HepG2 (cell line): ENCODE data around the gene TRIM43. TPM values are rescaled to one million over a fixed set of nuclear protein-coding genes. Genes with fewer than 3 reads are reported as not detected.

Experiments
- ATAC-seq: fragments of 200-7000 bp; cut with Tn5 transposase; 3 replicates; pipeline ENCODE4 v1.9.1; 2020; ENCODE audit warnings: mild to moderate bottlenecking, moderate library complexity
- BruUV-seq: library from RNA; stranded (reverse); fragments of 400-500 nt; replicated peaks from 2 replicates; lab custom pipeline; 2021; lab: Mats Ljungman, UMichigan
- CTCF ChIA-PET: fragments of 300-600 bp; formaldehyde crosslinking; extraction: SDS; loops from one replicate; lab custom pipeline; 2021; ENCODE audit warnings: low total read pairs, inconsistent platforms, low intra/inter-chr PET ratio; lab: Yijun Ruan, JAX
- POLR2A ChIA-PET: fragments of 350-600 bp; sonication (Branson Sonifier 250); formaldehyde crosslinking; loops from one replicate; lab custom pipeline; 2020; ENCODE audit warnings: antibody characterized with exemption, inconsistent platforms; lab: Yijun Ruan, JAX
- DNase-seq: peaks from one replicate; pipeline ENCODE4 v3.0.0-alpha.2; 2015; ENCODE audit warnings: low spot score
- FAIRE-seq: peaks from 3 replicates; lab custom pipeline; 2011; peaks lifted over from hg19 to GRCh38; lab: Jason Lieb, UNC
- H2AFZ ChIP-seq: one replicate; pipeline ENCODE4 v1.6.1; 2011; ENCODE audit warnings: low read length, inconsistent platforms
- H3K27ac ChIP-seq: fragments of 300-600 bp; 3 replicates; pipeline ENCODE4 v1.8.0; 2011; ENCODE audit warnings: mixed run types, mild to moderate bottlenecking, mixed read lengths, low read length, inconsistent platforms; ENCODE audit not compliant: insufficient read depth; ENCODE audit errors: extremely low read length
- H3K27me3 ChIP-seq, 2 experiments: fragments of 200-600 bp in 1 of 2; 2 replicates in 1 of 2; 3 replicates in 1 of 2; pipeline versions ENCODE4 v1.6.0 to v1.8.0; 2011; ENCODE audit warnings: low read length in 2 of 2, mild to moderate bottlenecking in 2 of 2, moderate library complexity in 2 of 2, inconsistent platforms in 1 of 2; ENCODE audit not compliant: insufficient read depth in 2 of 2, control insufficient read depth in 1 of 2
- H3K36me3 ChIP-seq, 2 experiments: fragments of 200-600 bp in 1 of 2; replicated peaks in 1 of 2; 2 replicates in 1 of 2; 3 replicates in 1 of 2; pipeline versions ENCODE4 v1.5.1 to v1.8.0; 2011; ENCODE audit warnings: low read length in 2 of 2, inconsistent platforms in 1 of 2; ENCODE audit not compliant: insufficient read depth in 2 of 2, control insufficient read depth in 1 of 2
- H3K4me1 ChIP-seq: 2 replicates; pipeline ENCODE4 v1.5.1; 2012; ENCODE audit warnings: low read length, inconsistent platforms; ENCODE audit not compliant: insufficient read depth
- H3K4me2 ChIP-seq: 2 replicates; pipeline ENCODE4 v1.6.0; 2011; ENCODE audit warnings: low read depth, low read length, inconsistent platforms
- H3K4me3 ChIP-seq, 3 experiments: fragments of 200-600 bp in 1 of 3; sonication (generic), shearing (Covaris generic) in 1 of 3; replicated peaks in 1 of 3; 2 replicates each; pipeline ENCODE4 v1.5.1; 2011 to 2016; ENCODE audit warnings: low read length in 3 of 3, inconsistent platforms in 2 of 3, low read depth in 2 of 3, mild to moderate bottlenecking in 2 of 3, control low read depth in 1 of 3, mixed read lengths in 1 of 3; ENCODE audit not compliant: insufficient read depth in 1 of 3
- H3K79me2 ChIP-seq: one replicate; pipeline ENCODE4 v1.6.1; 2011; ENCODE audit warnings: low read length, inconsistent platforms; ENCODE audit not compliant: insufficient read depth
- H3K9ac ChIP-seq: 2 replicates; pipeline ENCODE4 v1.6.0; 2011; ENCODE audit warnings: mild to moderate bottlenecking, low read depth, low read length, inconsistent platforms; ENCODE audit not compliant: insufficient read depth
- H3K9me3 ChIP-seq: 2 replicates; pipeline ENCODE4 v1.5.1; 2012; ENCODE audit warnings: mild to moderate bottlenecking, low read length
- H4K20me1 ChIP-seq: 2 replicates; pipeline ENCODE4 v1.6.0; 2011; ENCODE audit warnings: inconsistent platforms, mild to moderate bottlenecking, low read length, moderate library complexity; ENCODE audit not compliant: insufficient read depth
- DZIP1 ChIP-seq: sonication (generic); formaldehyde crosslinking; IDR thresholded peaks from 2 replicates; pipeline ENCODE4 v1.5.0; 2020; ENCODE audit warnings: mild to moderate bottlenecking, missing genetic modification reagents
- MATR3 ChIP-seq: sonication (generic); formaldehyde crosslinking; IDR thresholded peaks from 2 replicates; pipeline ENCODE4 v1.4.0; 2020; ENCODE audit warnings: missing genetic modification reagents
- MIER2 ChIP-seq: IDR thresholded peaks from 2 replicates; pipeline ENCODE4 v1.6.1; 2016; ENCODE audit warnings: missing biosample characterization, missing genetic modification reagents
- NFIB ChIP-seq: sonication (generic); formaldehyde crosslinking; IDR thresholded peaks from 2 replicates; pipeline ENCODE4 v1.9.0; 2021; ENCODE audit warnings: missing genetic modification reagents, mild to moderate bottlenecking, borderline replicate concordance
- RXRA ChIP-seq: sonication (generic); formaldehyde crosslinking; IDR thresholded peaks from 2 replicates; pipeline ENCODE4 v1.5.1; 2020; ENCODE audit warnings: missing genetic modification reagents
- SIN3B ChIP-seq: fragments of 150-350 bp; IDR thresholded peaks from 2 replicates; pipeline ENCODE4 v1.6.1; 2014; ENCODE audit warnings: low read length
- SKIL ChIP-seq: sonication (generic); formaldehyde crosslinking; IDR thresholded peaks from 2 replicates; pipeline ENCODE4 v1.8.0; 2022; ENCODE audit warnings: missing genetic modification reagents, mild to moderate bottlenecking, moderate library complexity, borderline replicate concordance
- TBX3 ChIP-seq: fragments of 450-650 bp; IDR thresholded peaks from 2 replicates; pipeline ENCODE4 v1.6.1; 2017; ENCODE audit warnings: antibody characterized with exemption, mild to moderate bottlenecking, inconsistent platforms, borderline replicate concordance
- ZHX1 ChIP-seq: sonication (generic); formaldehyde crosslinking; IDR thresholded peaks from 2 replicates; pipeline ENCODE4 v1.8.1; 2022; ENCODE audit warnings: low read depth, mild to moderate bottlenecking, missing genetic modification reagents
- ZNF124 ChIP-seq: sonication (generic); formaldehyde crosslinking; IDR thresholded peaks from 2 replicates; pipeline ENCODE4 v1.4.0; 2020; ENCODE audit warnings: missing genetic modification reagents
- ZNF276 ChIP-seq: sonication (generic); formaldehyde crosslinking; IDR thresholded peaks from 2 replicates; pipeline ENCODE4 v1.4.0; 2020; ENCODE audit warnings: mild to moderate bottlenecking, low read depth, missing genetic modification reagents
- ZNF383 ChIP-seq: sonication (generic); formaldehyde crosslinking; IDR thresholded peaks from 2 replicates; pipeline ENCODE4 v1.4.0; 2020; ENCODE audit warnings: missing genetic modification reagents, mild to moderate bottlenecking, borderline replicate concordance
- ZNF616 ChIP-seq: sonication (generic); formaldehyde crosslinking; IDR thresholded peaks from 2 replicates; pipeline ENCODE4 v1.5.0; 2020; ENCODE audit warnings: low read depth, mild to moderate bottlenecking, missing genetic modification reagents
- ZNF841 ChIP-seq: sonication (generic); formaldehyde crosslinking; IDR thresholded peaks from 2 replicates; pipeline ENCODE4 v1.8.1; 2023; ENCODE audit warnings: missing genetic modification reagents, borderline replicate concordance
- WGBS: methylation state at CpG from one replicate; pipeline ENCODE4 v1.1.6; 2017; ENCODE audit warnings: low lambda C conversion rate; 5-methylcytosine and 5-hydroxymethylcytosine counted together
- in situ Hi-C: cut with HindIII; loops from 2 replicates; pipeline ENCODE4 v1.10.0; 2017; ENCODE audit warnings: low pct_unique_long_range_greater_than_20kb; ENCODE audit not compliant: extremely low pct_ligation_motif_present
- intact Hi-C: fragments of 100-400 bp; cut with micrococcal nuclease; formaldehyde crosslinking; loops from one replicate; pipeline ENCODE4 v1.10.0; 2022; ENCODE audit not compliant: unreplicated experiment
- polyA plus RNA-seq, 8 experiments: library from polyadenylated mRNA; depleted of rRNA in 3 of 8; stranded (reverse) in 7 of 8; unstranded in 1 of 8; fragments of >200 nt; fragmentation: Illumina TruSeq in 4 of 8; extraction: Trizol in 4 of 8; gene quantifications; 2 replicates each; pipeline versions ENCODE4 v1.2.1 to v1.2.3, GENCODE V29; 2011 to 2016; ENCODE audit warnings: low read depth in 4 of 8, missing spikeins in 1 of 8, mixed read lengths in 1 of 8; ENCODE audit not compliant: insufficient read depth in 1 of 8
- total RNA-seq, 5 experiments: library from RNA; depleted of rRNA; stranded (reverse); fragments of >200 nt; fragmentation: Illumina TruSeq; extraction: Trizol; gene quantifications; 2 replicates each; pipeline ENCODE4 v1.2.3, GENCODE V29; 2016; ENCODE audit warnings: low read depth in 1 of 5

TRIM43 gene
- total and polyA plus RNA-seq, 2 of the 13 experiments (the other 11 are each of a cell fraction or from before 2014, with no cell fraction given) = not detected

GRCh38 chr2:95551055-95551568, 40.7 kb upstream of the TRIM43 start (continued):
- TF ChIP-seq ZNF616 (CRISPR knock-in tag) (no peak), SKIL (no peak)

- in situ Hi-C loops = no loop called here
- TF ChIP-seq RXRA (CRISPR knock-in tag) = no peak
- no peak for TF ChIP-seq ZNF124 (CRISPR knock-in tag)
- TF ChIP-seq DZIP1 (CRISPR knock-in tag) = no peak
- no peak for TF ChIP-seq ZNF383 (CRISPR knock-in tag)
- TF ChIP-seq MIER2 (CRISPR knock-in tag) = no peak
- no peak for TF ChIP-seq NFIB
- TF ChIP-seq TBX3 = no peak
- no peak for TF ChIP-seq ZNF276
- TF ChIP-seq MATR3 (CRISPR knock-in tag) = no peak
- no peak for TF ChIP-seq SIN3B
- TF ChIP-seq ZHX1 (CRISPR knock-in tag) = no peak
- no peak for TF ChIP-seq ZNF841
Observed at GRCh38 chr2:95552911-95553310, 38.9 kb upstream of the TRIM43 start.

More at GRCh38 chr2:95552911-95553310, 38.9 kb upstream of the TRIM43 start:
- no peak overlapping the region for H3K9ac ChIP-seq
- H3K27ac ChIP-seq = no peak overlapping the region
- intact Hi-C loops = no loop called here
- FAIRE-seq (no peak), ATAC-seq (no peak), DNase-seq (no peak)
- no peaks in the 10 kb centered on the region for H3K4me1 ChIP-seq
- no peaks in the 10 kb centered on the region for H4K20me1 ChIP-seq
- peaks cover 0 to 19% of the 10 kb centered on the region in 2 experiments; a peak in 1 of 5 replicates for H3K27me3 ChIP-seq
- ChIA-PET POLR2A (no interaction called here), CTCF (no interaction called here)
- 4% methylated on average over 2 of the region's 2 CpGs for WGBS
- BruUV-seq = no TSS peak
- H3K4me2 ChIP-seq = no peak overlapping the region
- H3K4me3 ChIP-seq = no peak overlapping the region
- H2AFZ ChIP-seq = no peak overlapping the region
- H3K9me3 ChIP-seq = no peaks in the 10 kb centered on the region
- no peaks in the 10 kb centered on the region for H3K79me2 ChIP-seq
- no peaks in the 10 kb centered on the region for H3K36me3 ChIP-seq
